ENCODE results near the gene CACNA1C. TPM values are rescaled to one million over a fixed set of nuclear protein-coding genes. Genes with fewer than 3 reads are reported as not detected.

Gene CACNA1C
- total RNA-seq, 1 experiment from 2014 or later: 0.35 TPM

DNA sequence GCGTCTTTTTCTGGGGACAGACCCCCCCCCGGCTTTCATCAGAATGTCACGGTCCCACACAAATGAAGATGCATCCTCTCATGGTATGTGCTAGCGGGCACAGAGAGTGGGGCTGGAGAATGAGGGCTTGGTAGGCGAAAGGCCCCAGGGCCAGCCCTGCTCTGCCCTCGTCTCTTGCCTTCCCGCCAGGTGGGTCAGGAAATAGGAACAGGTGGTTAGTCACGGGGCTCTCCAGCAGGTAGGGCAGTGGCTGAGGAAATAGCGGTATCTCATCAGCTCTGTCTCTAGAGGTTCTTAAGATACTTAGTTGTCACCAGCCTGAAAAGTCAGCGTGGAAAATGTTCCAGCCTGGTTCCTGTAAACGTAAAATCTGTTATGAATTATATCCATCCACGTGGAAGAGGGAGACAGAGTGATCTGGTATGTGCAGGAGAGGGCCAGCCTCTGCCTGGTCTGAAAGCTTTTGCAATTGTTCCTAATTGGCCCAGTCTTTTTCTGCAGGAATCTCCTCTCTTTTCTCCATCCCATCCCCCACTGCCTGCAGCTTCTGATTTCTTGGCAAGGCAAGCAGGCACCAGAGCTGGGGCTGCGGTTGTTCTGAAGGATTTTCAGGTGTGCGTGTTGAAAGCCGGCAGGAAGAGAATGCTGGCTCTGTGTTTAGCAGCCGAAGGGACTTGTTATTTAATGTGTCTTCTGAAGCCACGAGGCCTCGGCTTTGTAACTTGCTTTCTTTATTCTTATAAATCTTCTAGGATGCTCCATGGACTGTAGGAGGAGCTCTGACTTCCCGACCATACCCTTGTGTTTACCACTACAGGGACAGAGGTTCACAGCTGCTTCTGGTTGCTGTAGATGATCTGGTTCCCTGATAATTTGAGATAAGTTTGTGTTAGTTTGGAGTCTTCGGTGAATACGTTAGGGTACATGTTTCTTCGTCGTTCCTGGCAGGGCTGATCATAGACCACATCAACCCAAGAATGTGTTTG is 131.1 kb downstream of the CACNA1C start:
- no peaks in the 10 kb centered on the region for H3K27me3 ChIP-seq (ENCODE audit: control insufficient read depth, insufficient read depth, low read length)
- H3K4me3 ChIP-seq (ENCODE audit: insufficient read depth, low read depth, low read length): no peak overlapping the region
- DNase-seq: peak; percentile 72
- H3K36me3 ChIP-seq (replicated peaks; ENCODE audit: control insufficient read depth, insufficient read depth, low read length): no peaks in the 10 kb centered on the region; the same call in 1 of the 2 replicates

DNA sequence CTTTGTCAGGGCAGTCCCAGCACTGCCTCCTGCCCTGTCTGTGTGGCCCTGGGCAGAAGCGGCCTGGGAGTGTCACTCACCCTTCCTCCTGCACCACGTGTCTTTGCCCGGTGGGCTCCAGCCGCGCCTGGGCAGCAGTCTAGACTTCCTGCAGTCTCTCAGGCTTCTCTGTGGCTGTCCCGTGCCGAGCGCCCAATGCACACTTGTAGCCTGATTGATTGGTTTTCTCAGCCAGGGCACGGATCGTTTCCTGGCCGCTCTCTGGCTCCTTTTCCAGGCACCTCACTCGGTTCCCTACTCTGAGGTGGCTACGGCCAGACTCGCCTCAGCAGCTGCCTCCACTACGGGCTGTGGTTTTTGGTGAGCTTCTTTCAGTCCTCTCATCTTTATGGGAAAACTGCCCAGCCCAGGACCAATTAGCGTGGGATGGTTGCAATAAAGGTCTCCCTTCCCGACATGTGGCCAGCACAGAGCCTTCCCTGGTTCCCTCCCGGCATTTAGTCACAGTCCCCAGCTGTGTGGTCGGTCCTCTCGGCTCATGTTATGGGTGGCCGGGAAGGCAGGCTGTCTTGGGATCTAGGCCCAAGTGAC is 133.1 kb downstream of the CACNA1C start:
- Histone ChIP-seq H3K27me3 (ENCODE audit: control insufficient read depth, insufficient read depth, low read length) (no peaks in the 10 kb centered on the region), H3K4me3 (ENCODE audit: insufficient read depth, low read depth, low read length) (no peak overlapping the region), H3K36me3 (replicated peaks; ENCODE audit: control insufficient read depth, insufficient read depth, low read length) (no peaks in the 10 kb centered on the region; the same call in 1 of the 2 replicates)
- DNase-seq: no peak

DNA sequence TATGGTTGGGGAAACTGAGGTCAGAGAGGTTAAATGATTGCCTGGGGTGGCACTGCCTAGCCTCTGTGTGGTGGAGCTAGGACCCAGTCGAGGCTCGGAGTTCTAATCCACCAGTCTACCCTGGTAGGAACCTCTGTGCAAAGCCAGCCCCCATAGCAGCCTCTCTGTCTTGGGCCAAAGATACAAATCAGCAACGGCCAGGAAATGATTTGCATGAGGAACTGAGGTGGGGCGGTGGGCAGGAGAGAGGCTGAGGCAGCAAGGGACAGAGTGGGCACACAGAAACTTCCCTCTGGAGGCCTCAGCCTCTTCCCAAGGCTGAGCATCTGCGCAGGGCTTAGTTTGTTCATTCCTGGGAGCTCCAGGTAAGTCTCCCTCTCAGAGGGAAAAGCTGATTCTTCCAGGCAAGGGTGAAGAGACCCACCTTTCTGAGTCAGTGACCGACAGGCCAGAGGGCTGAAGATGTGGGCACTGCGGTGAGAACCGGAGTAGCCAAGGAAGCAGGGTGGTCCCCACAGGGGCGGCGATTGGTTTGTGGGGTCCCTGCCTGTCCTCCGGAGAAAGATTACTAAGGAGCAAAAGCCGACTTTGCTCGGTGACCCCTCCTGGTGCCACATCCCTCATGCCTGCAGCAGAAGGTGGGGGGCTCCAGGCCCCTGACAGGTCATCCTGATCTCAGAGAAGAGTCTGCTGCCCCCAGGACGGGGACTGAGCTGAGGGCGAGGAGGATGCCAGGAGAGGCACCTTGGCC is 134.6 kb downstream of the CACNA1C start:
- H3K4me3 ChIP-seq (ENCODE audit: insufficient read depth, low read depth, low read length): no peak overlapping the region
- no peaks in the 10 kb centered on the region; the same call in 1 of the 2 replicates for H3K36me3 ChIP-seq (replicated peaks; ENCODE audit: control insufficient read depth, insufficient read depth, low read length)
- no peak for DNase-seq
- no peaks in the 10 kb centered on the region for H3K27me3 ChIP-seq (ENCODE audit: control insufficient read depth, insufficient read depth, low read length)

DNA sequence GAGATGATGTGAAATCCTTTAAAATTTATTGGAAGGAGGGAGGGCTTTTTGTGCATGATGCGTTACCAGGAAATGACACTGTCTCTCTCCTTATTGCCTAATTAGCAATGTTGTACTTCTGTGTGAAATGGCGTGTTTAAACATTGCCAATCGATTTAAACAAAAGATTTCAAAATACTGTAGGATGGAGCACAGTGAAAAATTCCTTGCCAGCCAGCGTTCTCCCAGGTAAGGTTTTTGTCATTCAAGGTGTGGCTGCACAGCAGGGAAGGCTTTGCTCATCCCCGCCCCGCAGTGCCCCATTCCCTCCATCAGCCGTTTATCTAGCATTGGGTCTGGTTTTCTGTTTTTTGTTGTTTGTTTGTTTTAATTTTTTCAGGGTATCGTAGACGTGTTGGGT is 137.3 kb downstream of the CACNA1C start:
- peak; percentile 82 for DNase-seq
- Histone ChIP-seq H3K36me3 (replicated peaks; ENCODE audit: control insufficient read depth, insufficient read depth, low read length) (no peaks in the 10 kb centered on the region), H3K27me3 (ENCODE audit: control insufficient read depth, insufficient read depth, low read length) (no peaks in the 10 kb centered on the region), H3K4me3 (ENCODE audit: insufficient read depth, low read depth, low read length) (no peak overlapping the region)

DNA sequence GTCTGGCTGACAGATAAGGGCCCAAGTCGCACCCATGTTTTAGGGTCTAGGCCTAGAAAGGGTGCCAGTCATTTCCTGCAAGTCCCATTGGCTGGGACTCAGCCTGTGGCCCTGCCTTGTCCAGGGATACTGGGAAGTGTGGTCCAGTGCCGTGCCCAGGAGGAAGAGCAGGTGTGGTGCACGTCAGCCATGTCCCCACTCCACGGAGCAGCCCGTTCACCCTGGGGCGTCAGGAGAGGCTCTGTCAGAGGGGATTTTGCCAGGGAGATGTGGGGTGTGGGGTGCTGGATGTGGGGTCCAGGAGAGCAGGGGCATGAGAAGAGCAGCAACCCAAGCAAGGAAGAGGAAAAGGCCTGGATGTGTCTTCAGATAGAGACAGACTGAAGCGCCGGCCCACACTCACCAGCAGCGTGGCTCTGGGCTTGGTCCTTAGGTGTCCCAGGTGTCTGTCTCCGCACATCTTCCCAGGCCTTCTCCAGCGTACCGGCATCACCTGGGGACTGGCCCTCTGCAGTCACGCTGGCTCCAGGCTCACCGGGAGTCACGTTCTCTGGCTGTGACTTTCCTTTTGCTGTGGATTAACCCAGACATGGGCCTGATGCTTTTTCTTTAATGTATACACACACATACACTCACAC is 138.2 kb downstream of the CACNA1C start:
- H3K27me3 ChIP-seq (ENCODE audit: control insufficient read depth, insufficient read depth, low read length): no peaks in the 10 kb centered on the region
- H3K36me3 ChIP-seq (replicated peaks; ENCODE audit: control insufficient read depth, insufficient read depth, low read length): no peaks in the 10 kb centered on the region
- DNase-seq: no peak
- no peak overlapping the region for H3K4me3 ChIP-seq (ENCODE audit: insufficient read depth, low read depth, low read length)

GRCh38 chr12:2191534-2192153 is 138.9 kb downstream of the CACNA1C start:
- DNase-seq: no peak
- Histone ChIP-seq H3K4me3 (ENCODE audit: insufficient read depth, low read depth, low read length) (no peak overlapping the region), H3K36me3 (replicated peaks; ENCODE audit: control insufficient read depth, insufficient read depth, low read length) (no peaks in the 10 kb centered on the region), H3K27me3 (ENCODE audit: control insufficient read depth, insufficient read depth, low read length) (no peaks in the 10 kb centered on the region)

GRCh38 chr12:2192231-2192630 is 139.4 kb downstream of the CACNA1C start:
- DNase-seq: no peak
- Histone ChIP-seq H3K27me3 (ENCODE audit: control insufficient read depth, insufficient read depth, low read length) (no peaks in the 10 kb centered on the region), H3K36me3 (replicated peaks; ENCODE audit: control insufficient read depth, insufficient read depth, low read length) (no peaks in the 10 kb centered on the region), H3K4me3 (ENCODE audit: insufficient read depth, low read depth, low read length) (no peak overlapping the region)

DNA sequence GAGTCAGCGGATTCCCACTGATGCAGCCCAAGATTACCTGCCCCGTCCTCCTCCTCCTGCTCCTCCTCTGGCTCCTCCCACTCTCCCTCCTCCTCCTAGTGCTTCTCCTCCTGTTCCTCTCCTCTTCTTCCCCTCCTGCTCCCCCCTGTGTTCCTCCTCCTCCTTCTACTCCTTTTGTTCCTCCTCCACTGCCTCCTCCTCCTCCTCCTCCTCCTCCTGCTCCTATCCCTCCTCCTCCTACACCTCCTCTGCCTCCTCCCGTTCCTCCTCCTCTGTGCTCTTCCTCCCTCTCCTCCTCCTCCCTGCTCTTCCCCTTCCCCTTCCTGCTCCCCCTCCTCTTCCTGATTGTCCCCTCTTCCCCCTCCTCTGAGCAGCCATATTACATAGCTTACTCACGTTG is 141.3 kb downstream of the CACNA1C start:
- Histone ChIP-seq H3K36me3 (replicated peaks; ENCODE audit: control insufficient read depth, insufficient read depth, low read length) (no peaks in the 10 kb centered on the region), H3K4me3 (ENCODE audit: insufficient read depth, low read depth, low read length) (no peak overlapping the region), H3K27me3 (ENCODE audit: control insufficient read depth, insufficient read depth, low read length) (no peaks in the 10 kb centered on the region)
- DNase-seq: no peak

DNA sequence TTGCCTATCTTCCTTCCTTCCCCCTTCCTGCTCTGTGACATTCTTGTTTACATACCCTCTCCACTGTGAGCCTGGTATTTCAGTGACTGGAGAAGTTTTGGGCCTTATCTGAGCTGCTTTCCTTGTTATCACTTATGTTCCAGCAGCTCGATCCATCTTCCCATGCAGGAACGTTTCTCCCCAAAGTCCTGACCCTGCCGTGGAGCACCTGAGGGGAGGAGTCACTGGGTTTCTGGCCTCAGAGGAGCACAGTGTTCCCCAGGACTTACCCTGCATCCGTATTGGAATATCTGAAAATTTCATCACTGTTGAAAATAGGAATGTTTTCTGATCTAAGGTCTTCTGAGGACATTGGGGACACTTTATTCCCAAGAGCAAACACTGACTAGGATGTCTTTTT is 141.8 kb downstream of the CACNA1C start:
- Histone ChIP-seq H3K27me3 (ENCODE audit: control insufficient read depth, insufficient read depth, low read length) (no peaks in the 10 kb centered on the region), H3K4me3 (ENCODE audit: insufficient read depth, low read depth, low read length) (no peak overlapping the region), H3K36me3 (replicated peaks; ENCODE audit: control insufficient read depth, insufficient read depth, low read length) (no peaks in the 10 kb centered on the region)
- DNase-seq: no peak

DNA sequence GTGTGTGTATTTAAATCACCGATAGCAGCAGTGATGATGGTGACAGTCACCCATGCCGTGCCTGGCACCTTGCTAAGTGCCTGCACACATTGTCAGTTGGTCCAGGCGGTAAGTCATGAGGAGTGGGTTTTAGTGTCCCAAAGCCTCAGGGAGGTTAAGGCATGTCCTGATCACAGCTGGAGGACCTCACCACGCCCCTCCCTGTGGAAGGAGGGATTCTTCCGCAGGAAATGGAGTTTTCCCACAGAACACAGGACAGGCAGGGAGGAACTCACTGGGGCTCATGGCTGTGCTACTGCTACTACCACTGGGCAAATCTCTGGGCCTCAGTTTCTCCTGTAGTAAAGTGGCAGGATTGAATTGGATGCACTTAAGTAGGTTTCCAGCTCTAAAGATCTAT is 142.3 kb downstream of the CACNA1C start:
- no peak overlapping the region for H3K4me3 ChIP-seq (ENCODE audit: insufficient read depth, low read depth, low read length)
- no peak for DNase-seq
- H3K36me3 ChIP-seq (replicated peaks; ENCODE audit: control insufficient read depth, insufficient read depth, low read length): no peaks in the 10 kb centered on the region
- H3K27me3 ChIP-seq (ENCODE audit: control insufficient read depth, insufficient read depth, low read length): no peaks in the 10 kb centered on the region

DNA sequence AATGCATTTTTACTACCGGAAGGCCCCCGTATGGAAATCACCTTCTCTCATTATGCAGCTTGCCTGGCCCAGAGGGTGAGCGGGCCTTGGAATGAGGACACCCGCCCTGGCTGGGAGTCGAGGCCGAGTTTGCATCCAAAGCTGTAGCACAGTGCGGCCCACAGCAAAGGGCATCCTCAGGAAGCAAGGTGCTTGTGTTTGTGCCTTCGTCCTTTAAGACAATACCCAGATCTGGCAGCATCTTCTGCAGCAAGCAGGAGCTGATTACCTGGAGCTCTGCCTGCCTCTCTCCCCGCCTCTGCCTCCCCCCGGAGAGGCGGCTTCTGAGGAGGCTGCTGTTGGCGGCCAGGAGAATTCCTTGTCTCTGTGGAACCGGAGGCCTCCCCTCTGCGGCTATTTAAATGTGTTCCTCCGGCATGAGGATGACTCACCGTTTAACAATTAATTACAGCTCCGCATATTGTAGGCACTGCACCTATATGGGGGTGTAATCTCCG is 145.3 kb downstream of the CACNA1C start:
- H3K36me3 ChIP-seq (replicated peaks; ENCODE audit: control insufficient read depth, insufficient read depth, low read length): no peaks in the 10 kb centered on the region
- no peak overlapping the region for H3K4me3 ChIP-seq (ENCODE audit: insufficient read depth, low read depth, low read length)
- DNase-seq: peak; percentile 84
- H3K27me3 ChIP-seq (ENCODE audit: control insufficient read depth, insufficient read depth, low read length): no peaks in the 10 kb centered on the region

DNA sequence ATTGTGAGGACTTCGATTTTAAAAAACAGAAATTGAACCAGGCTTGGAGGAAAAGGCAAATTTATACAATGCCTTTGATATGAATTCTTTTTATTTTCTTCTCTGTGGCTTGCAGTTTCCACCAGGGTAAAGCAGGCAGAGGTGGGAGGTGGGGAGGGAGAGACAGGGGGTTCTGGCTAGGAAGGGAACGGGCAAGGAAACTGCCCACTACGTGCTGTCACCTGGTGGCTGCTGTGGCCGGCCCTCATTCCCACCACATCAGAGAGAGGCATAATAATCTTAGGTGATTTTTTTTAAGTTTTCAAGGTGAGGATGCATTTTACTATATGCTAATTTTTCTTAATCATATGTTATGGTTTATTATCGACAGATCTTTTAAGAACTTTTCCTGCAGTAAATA is 145.8 kb downstream of the CACNA1C start:
- DNase-seq: peak; percentile 61
- no peaks in the 10 kb centered on the region for H3K27me3 ChIP-seq (ENCODE audit: control insufficient read depth, insufficient read depth, low read length)
- H3K36me3 ChIP-seq (replicated peaks; ENCODE audit: control insufficient read depth, insufficient read depth, low read length): no peaks in the 10 kb centered on the region
- no peak overlapping the region for H3K4me3 ChIP-seq (ENCODE audit: insufficient read depth, low read depth, low read length)

DNA sequence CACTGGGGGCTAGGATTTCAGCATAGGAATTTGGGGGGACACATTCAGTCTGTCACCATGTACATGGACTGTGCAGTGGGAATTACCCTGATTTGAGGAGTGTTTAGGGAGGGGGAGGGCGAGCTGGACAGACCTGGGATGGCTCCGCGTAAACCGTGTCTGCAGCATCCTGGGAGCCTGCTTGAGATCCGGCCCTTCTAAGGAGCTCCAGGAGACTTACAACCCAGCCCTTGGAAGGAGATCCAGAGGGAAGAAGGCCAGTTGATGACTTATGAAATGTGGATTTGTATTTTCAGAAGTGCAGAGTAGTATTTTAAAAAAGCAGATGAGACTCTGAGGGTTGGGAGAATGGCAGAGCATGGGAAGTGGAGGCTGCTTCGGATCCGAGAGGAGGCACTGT is 153.2 kb downstream of the CACNA1C start:
- Histone ChIP-seq H3K4me3 (ENCODE audit: insufficient read depth, low read depth, low read length) (no peak overlapping the region), H3K27me3 (ENCODE audit: control insufficient read depth, insufficient read depth, low read length) (no peaks in the 10 kb centered on the region), H3K36me3 (replicated peaks; ENCODE audit: control insufficient read depth, insufficient read depth, low read length) (no peaks in the 10 kb centered on the region)
- DNase-seq: no peak

All from H7 (cell line).